GM21423 (cell line): ENCODE measurements around the gene CNGA3.

ENCODE experiments used
- ATAC-seq: cut with Tn5 transposase; IDR thresholded peaks from one replicate; pipeline ENCODE4 v1.9.1; 2021; ENCODE audit warnings: mild to moderate bottlenecking, moderate library complexity; ENCODE audit not compliant: unreplicated experiment

The CNGA3 gene

DNA sequence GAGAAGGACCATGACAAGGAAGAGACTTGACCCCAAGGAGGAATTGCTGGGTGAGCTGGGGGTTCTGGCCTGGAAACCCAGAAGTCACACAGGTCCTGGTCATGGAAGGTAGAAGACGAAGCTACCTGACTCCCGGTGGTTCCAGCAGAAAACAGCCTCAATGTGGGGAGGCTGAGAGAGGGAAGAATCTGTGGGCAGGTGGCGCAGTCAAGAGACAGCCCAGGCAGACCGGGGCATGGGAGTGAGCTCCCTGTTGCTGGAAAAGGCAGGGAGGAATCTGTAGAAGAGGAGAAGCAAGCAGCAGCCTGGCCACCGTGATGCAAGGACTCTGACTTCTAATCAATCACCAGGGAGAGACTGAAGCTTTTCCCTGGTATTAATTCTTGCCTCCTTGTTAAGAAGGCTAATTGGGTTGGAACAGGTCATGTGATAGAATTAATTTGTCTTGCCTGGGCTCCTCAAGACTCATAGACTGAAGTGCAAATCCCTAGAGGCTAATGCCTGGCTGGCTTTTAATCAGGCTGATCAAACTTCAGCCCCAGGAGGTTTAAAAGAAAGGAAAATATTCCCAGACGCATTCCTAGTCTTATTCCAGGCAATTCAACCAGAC lies 30.1 kb downstream of the CNGA3 start:
- ATAC-seq, result no peak

DNA sequence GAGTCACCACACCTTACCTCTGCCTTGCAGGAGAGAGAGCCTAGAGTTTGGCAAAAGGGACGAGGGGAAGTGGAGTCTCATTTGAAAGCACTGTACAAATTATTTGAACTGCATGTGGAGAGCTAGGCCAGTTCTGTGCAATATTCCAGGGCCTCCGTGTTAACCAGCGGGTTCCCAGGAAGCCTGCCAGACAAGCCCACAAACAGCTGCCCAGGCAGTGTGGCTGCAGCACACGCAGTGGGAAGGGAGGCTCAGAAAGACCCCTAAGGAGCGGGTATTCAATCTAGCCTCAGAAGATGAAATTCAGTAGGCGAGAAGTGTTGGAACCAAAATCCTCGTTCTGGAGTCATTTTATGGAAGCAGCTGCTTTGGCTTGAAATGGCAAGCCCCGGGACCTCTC lies 30.7 kb downstream of the CNGA3 start:
- no peak for ATAC-seq

DNA sequence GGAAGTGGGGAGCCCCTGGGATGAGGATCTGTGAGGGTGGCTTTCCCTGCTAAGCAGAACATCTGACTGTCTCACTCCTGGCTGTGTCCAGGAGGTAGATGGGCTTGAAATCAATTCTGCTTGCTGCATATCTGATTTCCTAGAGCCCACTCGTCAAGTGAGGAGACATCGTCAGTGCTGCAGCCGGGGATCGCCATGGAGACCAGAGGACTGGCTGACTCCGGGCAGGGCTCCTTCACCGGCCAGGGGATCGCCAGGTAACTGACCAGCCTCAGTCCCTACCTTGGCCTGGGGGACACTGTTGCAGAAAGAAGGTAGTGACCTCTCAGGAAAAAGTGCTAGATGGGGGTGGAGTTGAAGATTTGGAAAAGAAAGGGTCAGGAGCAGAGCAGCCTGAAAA lies 31.3 kb downstream of the CNGA3 start:
- no peak for ATAC-seq

GRCh38 chr2:98378196-98378595 lies 31.9 kb downstream of the CNGA3 start:
- no peak for ATAC-seq

DNA sequence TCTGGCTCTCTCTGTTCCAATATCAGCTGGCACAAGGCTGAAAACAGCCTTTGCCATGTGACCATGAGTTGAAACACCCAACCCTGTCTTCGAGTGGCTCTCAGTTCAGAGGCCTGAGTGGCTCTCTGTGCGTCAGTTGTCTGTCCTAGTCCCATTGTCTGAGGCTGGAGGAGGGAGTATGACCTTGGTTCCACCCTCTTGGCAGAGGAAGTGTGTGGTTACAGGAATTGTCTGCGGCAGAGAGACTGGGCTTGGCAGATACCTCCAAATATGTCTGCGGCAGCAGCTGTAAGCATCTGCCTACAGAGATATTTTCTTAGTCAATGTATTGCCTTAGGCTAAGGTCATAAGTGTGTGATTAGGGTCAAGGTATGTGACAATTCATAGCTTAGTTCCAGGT lies 32.6 kb downstream of the CNGA3 start:
- no peak for ATAC-seq

DNA sequence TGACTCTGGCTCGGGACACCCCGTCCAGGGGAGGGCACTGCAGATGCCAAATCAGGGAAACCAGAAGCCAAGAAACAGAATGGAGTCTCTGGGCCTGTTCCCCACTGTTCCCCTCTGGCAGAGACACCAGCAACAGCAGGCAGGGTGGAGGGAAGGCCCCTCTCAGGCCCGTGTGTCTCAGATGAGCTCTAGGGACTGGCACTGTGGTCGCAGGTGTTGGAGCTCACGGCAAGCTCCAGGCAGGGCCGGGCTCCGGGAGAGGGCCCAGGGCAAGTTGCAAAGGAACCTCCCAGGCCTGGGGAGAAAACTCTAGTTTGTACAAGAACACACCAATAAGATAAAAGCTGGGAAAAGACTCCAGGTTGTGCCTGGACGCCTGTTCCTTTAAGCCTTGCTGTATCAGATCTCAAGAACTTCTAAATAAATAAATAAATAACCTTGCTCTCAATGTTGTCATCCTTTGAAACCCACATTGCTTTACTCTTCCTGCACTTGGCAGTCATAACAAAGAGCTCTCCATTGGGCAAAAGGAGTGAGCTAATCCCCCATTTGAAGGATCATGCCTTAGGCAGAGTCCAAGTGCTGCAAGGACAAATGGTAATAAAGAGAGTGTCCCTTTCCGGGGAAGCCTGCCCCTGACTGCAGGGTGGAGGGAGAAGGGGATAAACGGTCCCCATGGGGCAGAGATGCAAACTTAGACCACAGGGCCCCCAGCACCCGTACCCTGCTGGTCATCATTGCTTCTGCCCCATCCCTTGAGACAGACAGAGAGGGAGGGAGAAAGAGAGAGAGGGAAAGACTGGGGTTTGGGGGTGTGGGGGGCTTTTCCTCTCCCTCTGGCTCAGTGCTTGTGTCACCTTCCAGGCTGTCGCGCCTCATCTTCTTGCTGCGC lies 33.3 kb downstream of the CNGA3 start:
- ATAC-seq, result no peak

DNA sequence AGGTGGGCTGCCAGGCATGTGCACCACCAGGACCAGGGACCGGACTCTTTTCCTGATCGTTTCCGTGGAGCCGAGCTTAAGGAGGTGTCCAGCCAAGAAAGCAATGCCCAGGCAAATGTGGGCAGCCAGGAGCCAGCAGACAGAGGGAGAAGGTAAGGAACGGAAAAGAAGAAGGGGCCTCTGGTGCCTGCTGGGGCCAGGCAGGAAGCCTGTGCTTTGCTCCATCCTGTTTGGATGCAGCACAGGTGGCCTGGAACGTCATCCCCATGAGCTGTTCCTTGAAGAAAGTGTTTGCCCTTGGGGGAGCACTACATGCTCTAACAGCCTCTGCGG lies 33.9 kb downstream of the CNGA3 start:
- ATAC-seq, result no peak

DNA sequence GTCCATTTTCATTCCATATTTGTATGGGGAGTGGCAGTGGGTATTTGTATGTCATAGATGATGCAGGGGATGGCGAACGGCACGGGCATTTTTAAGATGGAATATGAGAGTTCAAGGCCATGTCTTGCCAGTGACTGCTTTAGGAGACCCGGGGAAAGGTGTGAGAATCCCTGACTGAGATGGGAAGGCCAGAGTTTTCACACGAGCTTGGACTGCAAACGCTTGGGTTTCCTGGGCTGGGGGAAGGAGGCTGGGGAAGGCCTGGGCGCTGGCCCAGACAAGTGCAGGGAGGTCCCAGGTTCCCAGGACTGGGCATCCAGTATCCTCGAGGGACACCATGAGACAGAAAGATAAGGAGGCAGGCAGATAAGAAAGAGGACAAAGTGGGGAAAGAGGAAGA lies 35.2 kb downstream of the CNGA3 start:
- ATAC-seq, result no peak

DNA sequence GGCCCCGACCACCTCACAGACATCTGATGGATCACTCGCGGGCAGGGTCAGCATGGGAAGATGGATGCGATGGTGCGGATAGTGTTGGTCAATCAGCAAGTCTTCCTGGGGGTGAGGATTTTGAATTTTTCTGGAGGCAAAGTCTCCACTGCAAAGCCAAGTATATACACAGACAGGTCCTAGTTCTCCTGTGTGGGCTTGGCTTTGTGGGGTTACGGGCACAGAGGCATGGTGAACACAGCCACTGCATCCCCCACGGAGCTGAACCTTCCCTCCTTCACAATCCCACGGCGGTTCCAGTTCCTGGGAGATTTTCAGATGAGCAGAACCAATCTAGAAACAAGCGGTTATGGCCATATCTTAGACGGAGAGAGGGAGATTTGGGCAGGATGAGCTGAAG lies 35.8 kb downstream of the CNGA3 start:
- no peak for ATAC-seq

- no peak for ATAC-seq
These were observed 36.5 kb downstream of the CNGA3 start for GRCh38 chr2:98382739-98383138.

DNA sequence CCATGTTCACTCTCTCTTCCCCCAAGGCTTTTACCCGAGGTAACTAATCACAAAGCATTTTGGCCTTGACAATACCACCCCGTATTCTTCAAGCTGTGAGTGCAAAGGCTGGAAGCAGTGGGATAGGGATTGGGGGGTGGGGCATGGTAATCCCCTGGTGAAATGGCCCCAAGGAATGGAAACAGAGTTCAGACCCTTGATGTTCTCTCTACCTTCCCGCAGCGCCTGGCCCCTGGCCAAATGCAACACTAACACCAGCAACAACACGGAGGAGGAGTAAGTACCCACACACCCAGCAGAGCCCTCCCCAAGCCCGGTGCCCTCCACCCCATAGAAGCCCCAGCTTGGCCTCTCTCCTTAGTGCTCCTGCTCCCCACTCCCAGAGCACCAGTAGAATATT lies 36.9 kb downstream of the CNGA3 start:
- no peak for ATAC-seq

- ATAC-seq, result no peak
These were observed 38.9 kb downstream of the CNGA3 start for GRCh38 chr2:98385050-98385699.

GRCh38 chr2:98387478-98387877 lies 41.2 kb downstream of the CNGA3 start:
- no peak for ATAC-seq

DNA sequence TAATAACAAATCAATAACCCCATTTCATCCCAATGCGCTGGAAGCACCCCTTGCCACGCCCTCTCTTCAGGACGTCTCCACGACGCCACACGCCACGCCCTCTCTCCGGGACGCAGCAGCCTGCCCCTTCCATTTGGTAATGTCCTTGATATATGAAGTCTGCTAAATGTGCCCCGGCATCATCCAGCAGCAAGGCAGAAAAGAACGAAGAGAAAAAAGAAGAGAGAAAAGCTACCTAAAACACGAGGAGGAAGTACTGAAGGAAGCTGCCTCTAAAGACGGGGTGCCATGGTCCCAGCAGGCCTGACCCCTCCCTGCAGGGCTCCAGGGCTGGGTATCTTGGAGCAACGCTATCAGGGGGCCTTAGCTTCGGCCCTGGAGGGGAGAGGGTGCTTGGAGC lies 41.8 kb downstream of the CNGA3 start:
- no peak for ATAC-seq

DNA sequence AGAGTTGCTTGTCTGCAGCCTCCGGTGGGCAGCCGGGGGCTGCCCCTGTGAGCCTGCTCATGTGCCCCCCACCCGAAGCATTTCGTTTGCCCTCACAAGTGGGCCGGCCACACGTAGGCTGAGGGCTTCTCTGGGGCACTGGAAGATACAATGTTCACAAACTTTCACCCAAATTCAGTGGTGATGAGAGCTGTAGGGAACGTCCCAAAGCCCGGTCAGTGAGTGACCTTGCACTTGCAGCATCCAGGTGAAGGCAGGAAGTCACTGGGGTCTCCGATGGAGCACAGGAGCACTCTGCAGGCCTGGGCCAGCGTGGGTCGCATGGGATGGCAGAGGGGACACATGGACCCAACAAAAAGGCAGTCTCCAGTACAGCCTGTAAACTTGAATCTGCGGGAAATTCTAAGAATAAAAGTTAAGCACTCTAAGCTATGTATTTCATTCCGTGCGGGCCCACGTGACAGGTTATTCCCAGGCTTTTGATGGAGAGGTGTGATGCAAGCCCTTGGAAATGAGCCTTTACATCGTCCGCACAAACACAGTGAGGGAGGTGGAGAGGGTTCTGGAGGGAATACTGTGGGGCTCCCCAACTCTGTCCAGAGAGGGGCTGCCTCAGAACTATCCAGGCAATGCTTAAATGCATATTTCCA lies 42.5 kb downstream of the CNGA3 start:
- no peak for ATAC-seq

DNA sequence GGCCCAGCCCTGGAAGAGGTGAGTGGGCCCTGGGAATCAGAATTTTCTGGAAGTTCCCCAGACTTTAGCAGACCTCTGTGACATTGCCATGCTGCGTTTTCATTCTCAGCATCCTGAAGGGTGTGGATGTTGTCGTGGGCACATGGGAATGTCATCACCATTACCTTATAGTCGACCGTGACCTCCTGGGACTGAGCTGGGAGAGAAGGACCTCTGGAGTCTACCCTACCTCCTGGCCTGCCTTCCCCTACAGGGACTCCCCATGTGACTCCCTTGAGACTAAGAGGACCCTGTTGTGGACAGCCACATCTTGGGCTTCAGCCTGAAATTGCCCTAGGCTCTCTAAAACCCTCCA lies 43.0 kb downstream of the CNGA3 start:
- ATAC-seq, result no peak

- no peak for ATAC-seq
These were observed 44.6 kb downstream of the CNGA3 start for GRCh38 chr2:98390571-98391476.

GRCh38 chr2:98391581-98392270 lies 45.5 kb downstream of the CNGA3 start:
- ATAC-seq, result no peak

- no peak for ATAC-seq
These were observed 47.1 kb downstream of the CNGA3 start for GRCh38 chr2:98393354-98393753.

GRCh38 chr2:98394595-98395153 lies 48.4 kb downstream of the CNGA3 start:
- no peak for ATAC-seq
